Measurements from ENCODE around the gene JKAMP.
"Not testable (repeated sequence)": the region's sequence is repeated elsewhere in the genome, so short reads cannot be mapped to it uniquely, and the experiment has no call there.

The JKAMP gene

GRCh38 chr14:59483819-59484638, at the start of gene JKAMP, which contains the start of gene L3HYPDH:
Gene JKAMP, plus strand, starts transcription at chr14:59484517. Its CDS starts 73 bp downstream, at chr14:59484590.
Gene L3HYPDH, minus strand, starts transcription at chr14:59484408. Its CDS starts 92 bp downstream, at chr14:59484316.
- DNase-seq (ENCODE audit: low read depth in 2 of 3, low spot score in 1 of 3): peak; percentile 93 to 98 (median 94)

DNA sequence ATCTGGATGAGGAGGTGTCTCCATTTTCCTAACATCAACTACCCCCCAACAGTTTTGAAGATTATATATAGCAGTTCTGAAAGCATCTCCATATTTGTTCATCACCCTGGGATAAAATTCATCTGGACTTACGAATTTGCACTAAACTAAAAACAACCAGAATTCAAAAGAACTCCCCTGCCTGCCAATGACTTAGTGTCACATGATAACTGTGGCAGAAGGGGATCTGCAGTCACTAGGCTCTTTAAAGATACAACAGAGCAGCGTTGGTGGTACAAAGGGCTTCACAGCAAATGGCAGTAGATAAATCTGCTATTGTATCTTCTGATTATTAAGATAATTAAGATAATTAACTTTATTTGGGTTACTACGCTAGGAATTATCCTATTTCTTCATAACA, 49.2 kb upstream of the JKAMP start:
- no peak for DNase-seq (ENCODE audit: low read depth in 2 of 3, low spot score in 1 of 3)

DNA sequence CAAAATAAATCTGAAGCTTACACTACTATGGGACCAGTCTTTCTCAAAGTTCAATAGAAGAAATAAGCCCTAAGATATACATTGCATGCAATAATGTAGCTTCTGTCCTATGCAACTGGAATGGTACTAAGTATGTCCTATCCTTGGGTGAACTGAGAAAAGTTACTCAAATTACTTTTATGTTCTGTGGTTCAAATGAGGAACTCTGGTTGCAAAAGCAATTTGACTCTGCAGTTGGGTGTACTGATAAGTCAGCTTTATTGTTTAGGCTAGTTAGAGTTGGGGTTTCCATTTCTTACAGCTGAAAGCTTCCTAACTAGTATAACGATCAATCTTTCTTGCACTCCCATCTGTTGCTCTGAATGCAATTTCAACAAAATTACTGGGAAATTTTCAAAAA, 48.3 kb upstream of the JKAMP start:
- no peak for DNase-seq (ENCODE audit: low read depth in 2 of 3, low spot score in 1 of 3)

DNA sequence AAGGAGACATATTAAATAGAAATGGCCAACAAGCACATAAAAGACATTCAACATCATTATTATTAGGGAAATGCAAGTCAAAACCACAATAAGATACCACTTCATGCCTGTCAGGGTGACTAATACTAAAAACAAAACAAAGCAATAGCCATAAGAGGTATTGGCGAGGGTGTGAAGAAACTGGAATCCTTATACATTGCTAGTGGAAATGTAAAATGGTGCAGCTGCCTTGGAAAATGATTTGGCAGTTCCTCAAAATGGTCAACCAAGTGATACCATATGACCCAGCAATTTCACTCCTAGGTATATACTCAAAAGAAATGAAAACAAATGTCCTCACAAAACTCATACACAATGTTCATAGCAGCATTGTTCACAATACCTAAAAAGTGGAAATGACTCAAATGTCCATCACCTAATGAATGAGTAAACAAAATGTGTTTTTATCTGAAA, 46.1 kb upstream of the JKAMP start:
- no peak for DNase-seq (ENCODE audit: low read depth in 2 of 3, low spot score in 1 of 3)

GRCh38 chr14:59439256-59439965, 44.9 kb upstream of the JKAMP start:
- no peak for DNase-seq (ENCODE audit: low read depth in 2 of 3, low spot score in 1 of 3)

DNA sequence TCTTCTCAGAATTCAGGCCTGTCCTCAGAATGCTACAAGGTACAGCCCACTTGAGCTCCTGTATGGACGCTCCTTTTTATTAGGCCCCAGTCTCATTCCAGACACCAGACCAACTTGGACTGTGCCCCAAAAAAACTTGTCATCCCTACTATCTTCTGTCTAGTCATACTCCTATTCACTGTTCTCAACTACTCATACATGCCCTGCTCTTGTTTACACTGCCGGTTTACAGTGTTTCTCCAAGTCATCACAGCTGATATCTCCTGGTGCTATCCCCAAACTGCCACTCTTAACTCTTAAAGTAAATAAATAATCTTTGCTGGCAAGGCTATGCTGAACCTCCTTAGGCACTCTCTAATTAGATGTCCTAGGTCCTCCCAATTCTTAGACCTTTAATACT, 35.6 kb upstream of the JKAMP start:
- DNase-seq (ENCODE audit: low read depth in 2 of 3, low spot score in 1 of 3): not testable (repeated sequence)

- no peak for DNase-seq (ENCODE audit: low read depth in 2 of 3, low spot score in 1 of 3)
Measured at GRCh38 chr14:59450716-59451115, 33.6 kb upstream of the JKAMP start.

GRCh38 chr14:59451849-59452248, 32.5 kb upstream of the JKAMP start:
- DNase-seq (ENCODE audit: low read depth in 2 of 3, low spot score in 1 of 3): no peak

- DNase-seq (ENCODE audit: low read depth in 2 of 3, low spot score in 1 of 3): no peak
Measured at GRCh38 chr14:59454139-59454538, 30.2 kb upstream of the JKAMP start.

DNA sequence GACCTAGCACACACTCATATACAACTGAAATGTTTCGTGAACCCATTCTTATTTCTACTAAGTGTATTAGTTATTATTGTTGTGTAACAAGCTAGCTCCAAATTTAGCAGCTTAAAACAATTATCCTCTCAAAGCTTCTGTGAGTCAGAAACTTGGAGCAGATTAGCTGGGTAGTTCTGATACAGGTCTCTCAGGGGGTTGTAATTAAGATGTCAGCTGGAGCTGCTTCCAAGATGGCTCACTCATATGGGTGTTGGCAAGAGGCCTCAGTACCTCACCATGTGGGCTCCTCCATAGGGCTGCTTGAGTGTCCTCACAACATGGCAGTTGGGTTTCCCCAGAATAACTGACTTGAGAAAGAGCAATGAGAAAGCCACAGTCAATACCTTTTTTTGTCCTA, 28.9 kb upstream of the JKAMP start:
- DNase-seq (ENCODE audit: low read depth in 2 of 3, low spot score in 1 of 3): no peak

- no peak for DNase-seq (ENCODE audit: low read depth in 2 of 3, low spot score in 1 of 3)
Measured at GRCh38 chr14:59458486-59458885, 25.8 kb upstream of the JKAMP start.

DNA sequence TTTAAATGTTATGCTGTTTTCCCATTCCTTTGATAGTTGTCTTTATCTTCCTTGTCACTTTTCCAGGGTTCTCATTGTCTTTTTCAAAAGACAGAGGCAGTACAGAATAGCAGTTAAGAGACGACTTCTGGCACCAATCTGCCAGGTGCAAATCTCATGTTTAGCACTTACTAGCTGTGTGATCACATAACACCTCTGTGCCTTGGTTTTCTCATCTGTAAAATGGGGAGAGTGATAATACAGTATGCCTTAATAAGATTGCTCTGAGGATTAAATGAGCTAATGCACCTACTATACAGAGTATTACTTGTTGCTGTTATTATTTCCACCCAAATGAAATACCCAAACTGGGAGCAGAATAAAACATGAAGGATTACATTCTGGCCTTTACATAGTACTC, 23.9 kb upstream of the JKAMP start:
- DNase-seq (ENCODE audit: low read depth in 2 of 3, low spot score in 1 of 3): no peak

DNA sequence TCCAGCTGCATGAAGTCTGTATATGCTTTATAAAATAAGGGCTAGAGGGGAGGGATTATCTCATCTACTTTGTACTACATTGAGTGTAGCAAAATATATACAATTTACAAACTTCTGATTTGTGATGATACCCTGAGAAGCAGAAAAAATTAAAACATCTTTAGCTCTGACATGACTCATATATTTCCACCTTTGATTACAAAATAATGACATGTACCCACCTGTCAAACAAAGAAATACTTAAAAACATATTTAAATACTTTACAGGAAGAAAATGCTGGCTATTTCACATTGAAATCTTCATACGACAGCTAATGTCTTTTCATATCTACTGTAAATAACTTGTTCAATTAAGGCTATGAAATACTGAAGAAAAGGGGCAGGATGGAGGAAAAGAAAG, 22.4 kb upstream of the JKAMP start:
- DNase-seq (ENCODE audit: low read depth in 2 of 3, low spot score in 1 of 3): no peak

GRCh38 chr14:59463787-59464485, 20.4 kb upstream of the JKAMP start:
- peak in 1 of 3 donors; percentile 24 for DNase-seq (ENCODE audit: low read depth in 2 of 3, low spot score in 1 of 3)

DNA sequence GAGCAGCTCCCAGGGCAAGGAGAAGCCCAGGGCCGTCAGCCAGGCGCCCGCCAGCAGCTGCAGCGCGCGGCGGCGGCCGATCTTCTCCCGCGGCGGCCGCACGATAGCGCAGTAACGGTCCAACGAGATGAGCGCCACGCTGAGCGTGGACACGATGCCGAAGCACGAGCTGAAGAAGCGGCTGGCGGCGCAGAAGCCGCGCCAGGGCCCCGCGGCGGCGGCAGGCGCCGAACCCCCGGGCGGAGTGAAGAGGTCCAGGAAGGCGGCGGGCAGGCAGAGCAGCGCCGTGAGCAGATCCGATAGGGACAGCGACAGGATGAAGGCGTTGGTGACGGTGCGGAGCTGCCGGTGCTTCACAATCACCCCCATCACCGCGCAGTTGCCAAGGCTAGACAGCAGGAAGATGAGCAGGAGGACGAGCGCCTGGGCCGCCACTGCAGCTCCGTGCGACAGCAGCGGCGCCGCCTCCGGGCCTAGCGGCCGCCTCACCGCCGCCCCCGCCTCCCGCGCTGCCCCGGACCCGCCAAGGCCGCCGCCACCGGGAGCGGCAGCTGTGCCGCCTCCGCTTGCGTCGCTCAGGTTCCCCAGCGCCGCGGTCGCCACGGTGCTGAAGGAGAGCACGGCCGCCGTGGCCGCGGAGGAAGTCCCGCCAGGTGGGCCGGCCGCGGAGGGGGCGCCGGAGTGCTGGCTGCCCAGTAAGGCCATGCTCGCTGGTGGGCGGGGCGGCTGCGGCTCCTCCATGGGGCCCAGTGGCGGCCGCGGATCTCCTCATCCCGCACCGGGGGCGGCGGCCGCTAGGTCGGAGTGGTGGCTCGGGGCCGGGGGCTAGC, 19.6 kb upstream of the JKAMP start:
- DNase-seq (ENCODE audit: low read depth in 2 of 3, low spot score in 1 of 3): peak in 2 of 3 donors; percentile 13 to 29

DNA sequence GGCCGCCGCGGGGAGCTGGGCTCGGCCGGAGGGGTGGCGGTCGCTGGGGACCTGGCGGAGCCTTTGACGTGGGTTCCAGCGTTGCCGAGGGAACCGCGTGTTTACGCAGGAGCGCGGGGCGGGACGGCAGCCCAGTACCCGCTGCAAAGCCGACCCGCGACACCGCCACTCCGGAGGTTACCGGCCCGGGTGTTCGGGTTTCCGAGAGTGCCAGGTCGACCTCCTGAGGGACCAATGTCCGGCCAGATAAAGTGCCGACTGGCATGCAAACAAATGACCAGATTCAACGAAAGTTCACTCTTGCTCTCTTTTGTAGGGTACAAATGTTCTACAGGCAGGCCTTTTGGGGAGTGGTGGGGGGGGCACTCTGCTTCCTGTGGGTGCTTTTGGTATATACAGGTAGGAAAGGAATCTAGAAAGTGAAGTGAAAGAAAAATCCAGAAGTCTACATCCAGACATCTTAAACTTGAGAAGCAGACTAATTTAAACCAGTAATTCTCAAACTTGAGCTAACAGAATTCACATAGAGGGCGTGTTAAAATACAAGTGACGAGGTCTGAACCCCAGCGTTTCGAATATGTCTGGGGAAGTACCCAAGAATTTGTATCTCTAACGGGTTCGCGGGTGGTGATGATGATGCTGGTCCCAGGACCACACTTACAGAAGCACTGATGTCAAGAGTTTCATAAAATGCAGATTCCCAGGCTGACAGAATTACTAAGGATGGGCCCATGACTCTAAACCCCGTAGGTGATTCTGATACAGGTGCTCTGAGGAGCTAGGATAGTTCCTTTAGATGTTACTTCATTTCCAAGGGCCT, 18.8 kb upstream of the JKAMP start, which contains the start of gene GPR135:
Gene GPR135 (minus strand): TSS at position 65 of the 820 bp plus-strand sequence. CDS start 154 bp downstream, outside the sequence.
- peak in 1 of 3 donors; percentile 23 for DNase-seq (ENCODE audit: low read depth in 2 of 3, low spot score in 1 of 3)

DNA sequence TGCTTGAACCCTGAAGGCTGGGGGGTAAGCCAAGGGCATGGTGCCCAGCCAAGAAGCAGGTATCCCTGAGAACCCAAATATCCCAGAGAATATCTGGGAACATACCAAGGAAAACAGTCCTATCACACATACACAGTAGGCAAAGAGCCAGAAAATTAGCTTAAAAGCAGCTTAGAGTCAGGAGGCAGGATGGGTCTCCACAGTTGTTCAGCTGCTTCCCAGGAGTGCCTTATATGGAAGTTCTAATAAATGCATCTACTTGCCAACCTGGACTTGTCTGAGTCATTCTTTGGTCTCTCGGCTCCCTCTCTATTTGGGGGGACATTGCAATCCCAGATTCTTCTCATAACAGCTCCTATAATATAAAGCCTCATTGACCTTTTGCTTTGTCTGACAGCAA, 10.1 kb upstream of the JKAMP start:
- DNase-seq (ENCODE audit: low read depth in 2 of 3, low spot score in 1 of 3): no peak

DNA sequence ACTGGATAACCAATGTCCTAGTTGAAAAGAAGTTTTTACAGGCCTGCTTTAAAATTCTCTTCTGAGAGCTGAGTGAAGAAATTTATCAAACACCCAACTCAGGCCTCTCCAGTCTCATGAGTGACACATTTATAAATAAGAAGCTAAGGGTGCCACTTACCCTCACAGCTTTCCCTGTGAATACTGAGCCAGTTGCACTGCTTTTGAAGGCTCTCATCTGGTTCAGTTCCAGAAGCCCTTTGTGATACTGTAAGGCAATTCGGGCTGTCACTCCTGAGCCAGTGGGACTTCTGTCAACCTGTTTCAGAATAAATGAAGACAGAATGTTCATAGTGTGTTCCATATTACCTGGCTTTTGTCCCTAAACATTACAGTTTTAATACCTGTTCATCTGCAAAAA, 8.6 kb upstream of the JKAMP start:
- no peak for DNase-seq (ENCODE audit: low read depth in 2 of 3, low spot score in 1 of 3)

GRCh38 chr14:59478540-59478939, 5.8 kb upstream of the JKAMP start:
- no peak for DNase-seq (ENCODE audit: low read depth in 2 of 3, low spot score in 1 of 3)

- no peak for DNase-seq (ENCODE audit: low read depth in 2 of 3, low spot score in 1 of 3)
Measured at GRCh38 chr14:59480166-59480565, 4.2 kb upstream of the JKAMP start.

All from stimulated activated CD4-positive, alpha-beta T cell treated with anti-CD3 and anti-CD28 coated beads, Interleukin-12 subunit alpha, Interleukin-12 subunit beta, amount 100 ng/mL, for 48 hours (primary cell).